ENCODE results near the gene KRT15. TPM values are rescaled to one million over a fixed set of nuclear protein-coding genes. Genes with fewer than 3 reads are reported as not detected.

Gene KRT15
- total and polyA plus RNA-seq, 7 donors: 0.08 to 0.56 (median 0.18) TPM; not detected in 3

- DNase-seq (no peak), ATAC-seq (no peak)
- Histone ChIP-seq H3K4me3 (no peak overlapping the region), H3K9me3 (no peaks in the 10 kb centered on the region), H3K36me3 (ENCODE audit: insufficient read depth in 1 of 2, low read depth in 1 of 2) (no peaks in the 10 kb centered on the region), H3K27ac (no peak overlapping the region), H3K4me1 (no peaks in the 10 kb centered on the region), H3K27me3 (ENCODE audit: insufficient read depth in 3 of 3, low read length in 2 of 3) (peaks cover 0 to 4% (median 0%) of the 10 kb centered on the region in 3 donors)
- WGBS, 3 donors: 59 to 75% (median 67%) methylated on average over 2 of the region's 2 CpGs
- intact Hi-C loops (cut with DNase I): no loop called here
- no peak for TF ChIP-seq CTCF (IDR thresholded peaks at IDR 0.05)
These were observed 27.2 kb downstream of the KRT15 start for GRCh38 chr17:41491476-41491875.

- Histone ChIP-seq H3K9me3 (no peaks in the 10 kb centered on the region), H3K4me1 (no peaks in the 10 kb centered on the region), H3K36me3 (ENCODE audit: insufficient read depth in 1 of 2, low read depth in 1 of 2) (no peaks in the 10 kb centered on the region), H3K27me3 (ENCODE audit: insufficient read depth in 3 of 3, low read length in 2 of 3) (peaks cover 0 to 4% (median 0%) of the 10 kb centered on the region in 3 donors), H3K4me3 (no peak overlapping the region), H3K27ac (no peak overlapping the region)
- DNase-seq (no peak), ATAC-seq (no peak)
- WGBS, 3 donors: 74 to 87% (median 82%) methylated on average over 10 of the region's 10 CpGs
- TF ChIP-seq CTCF (IDR thresholded peaks at IDR 0.05): no peak
- intact Hi-C loops (cut with DNase I): no loop called here
These were observed 28.4 kb downstream of the KRT15 start for GRCh38 chr17:41490000-41490990.

- intact Hi-C loops (cut with DNase I): no loop called here
- H3K27me3 ChIP-seq (ENCODE audit: insufficient read depth in 3 of 3, low read length in 2 of 3): peaks cover 0 to 4% (median 0%) of the 10 kb centered on the region in 3 donors
These were observed 29.2 kb downstream of the KRT15 start, which contains the start of gene KRT36 for GRCh38 chr17:41489531-41489930. Gene KRT36, minus strand, starts transcription at chr17:41489910. Its CDS starts 46 bp downstream, at chr17:41489864.

GRCh38 chr17:41486809-41487530 is 31.7 kb downstream of the KRT15 start:
- H3K36me3 ChIP-seq (ENCODE audit: insufficient read depth in 1 of 2, low read depth in 1 of 2): no peaks in the 10 kb centered on the region
- H3K4me1 ChIP-seq: no peaks in the 10 kb centered on the region
- no peak overlapping the region for H3K4me3 ChIP-seq
- intact Hi-C loops (cut with DNase I): no loop called here
- no peak overlapping the region for H3K27ac ChIP-seq
- H3K27me3 ChIP-seq (ENCODE audit: insufficient read depth in 3 of 3, low read length in 2 of 3): peaks cover 0 to 4% (median 0%) of the 10 kb centered on the region in 3 donors
- TF ChIP-seq CTCF (IDR thresholded peaks at IDR 0.05): peak; percentile 21
- DNase-seq (no peak), ATAC-seq (peak in 1 of 4 donors; percentile 38)
- WGBS, 3 donors: 43 to 51% (median 51%) methylated on average over 29 of the region's 29 CpGs
- no peaks in the 10 kb centered on the region for H3K9me3 ChIP-seq

More at GRCh38 chr17:41489531-41489930, 29.2 kb downstream of the KRT15 start, which contains the start of gene KRT36:
- ATAC-seq (no peak), DNase-seq (no peak)
- H3K27ac ChIP-seq: no peak within 1 kb of the TSS
- H3K36me3 ChIP-seq (ENCODE audit: insufficient read depth in 1 of 2, low read depth in 1 of 2): no peaks in the 10 kb centered on the region
- no peak for TF ChIP-seq CTCF (IDR thresholded peaks at IDR 0.05)
- WGBS, 3 donors: 92 to 97% (median 94%) methylated on average over 12 of the region's 12 CpGs
- no peaks in the 10 kb centered on the region for H3K4me1 ChIP-seq
- H3K4me3 ChIP-seq: no peak within 1 kb of the TSS
- no peaks in the 10 kb centered on the region for H3K9me3 ChIP-seq

Data from psoas muscle (tissue), 8 donors.